Lower leg skin (tissue), 3 donors: ENCODE data around the gene FARS2.

ENCODE experiments used
- CTCF ChIP-seq, 3 donors: fragments of 450-650 bp; IDR thresholded peaks; one replicate each; pipeline ENCODE4 v1.5.1; 2016; ENCODE audit warnings: antibody characterized with exemption in 3 of 3, mild to moderate bottlenecking in 3 of 3, moderate library complexity in 2 of 3
- POLR2A ChIP-seq, 2 donors: fragments of 450-650 bp; IDR thresholded peaks; one replicate each; pipeline ENCODE4 v1.6.1; 2016 to 2017; ENCODE audit warnings: antibody characterized with exemption in 2 of 2, mild to moderate bottlenecking in 1 of 2, moderate library complexity in 1 of 2

GRCh38 chr6:5257400-5257799 lies 3.9 kb upstream of the FARS2 start:
- TF ChIP-seq CTCF (IDR thresholded peaks at IDR 0.05), result no peak
- no peak for TF ChIP-seq POLR2A (IDR thresholded peaks at IDR 0.05)
